ENCODE measurements around the gene MRPL24. TPM values are rescaled to one million over a fixed set of nuclear protein-coding genes. Genes with fewer than 3 reads are reported as not detected.

Gene MRPL24
- total and polyA plus RNA-seq, 2 of the 13 experiments (the other 11 are each of a cell fraction or from before 2014, with no cell fraction given), result 38.1 to 42.9 TPM

- peak; percentile 57; the same call in 1 of the 2 replicates for TF ChIP-seq ZNF20 (CRISPR knock-in tag; IDR thresholded peaks at IDR 0.05)
- peak; percentile 68; the same call in 1 of the 2 replicates for TF ChIP-seq MYC (CRISPR knock-in tag; IDR thresholded peaks at IDR 0.05; ENCODE audit: borderline replicate concordance)
- TF ChIP-seq, protein P1, sequence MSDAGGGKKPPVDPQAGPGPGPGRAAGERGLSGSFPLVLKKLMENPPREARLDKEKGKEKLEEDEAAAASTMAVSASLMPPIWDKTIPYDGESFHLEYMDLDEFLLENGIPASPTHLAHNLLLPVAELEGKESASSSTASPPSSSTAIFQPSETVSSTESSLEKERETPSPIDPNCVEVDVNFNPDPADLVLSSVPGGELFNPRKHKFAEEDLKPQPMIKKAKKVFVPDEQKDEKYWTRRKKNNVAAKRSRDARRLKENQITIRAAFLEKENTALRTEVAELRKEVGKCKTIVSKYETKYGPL (CRISPR knock-in tag; IDR thresholded peaks at IDR 0.05), result peak; percentile 89
- TF ChIP-seq ZNF333 (CRISPR knock-in tag; IDR thresholded peaks at IDR 0.05; ENCODE audit: borderline replicate concordance), result peak; percentile 16
- peak; percentile 78; the same call in 1 of the 2 replicates for TF ChIP-seq SNAI1 (CRISPR knock-in tag; IDR thresholded peaks at IDR 0.05; ENCODE audit: borderline replicate concordance)
- no peak for TF ChIP-seq RORA (CRISPR knock-in tag; IDR thresholded peaks at IDR 0.05)
- TF ChIP-seq, protein P2, sequence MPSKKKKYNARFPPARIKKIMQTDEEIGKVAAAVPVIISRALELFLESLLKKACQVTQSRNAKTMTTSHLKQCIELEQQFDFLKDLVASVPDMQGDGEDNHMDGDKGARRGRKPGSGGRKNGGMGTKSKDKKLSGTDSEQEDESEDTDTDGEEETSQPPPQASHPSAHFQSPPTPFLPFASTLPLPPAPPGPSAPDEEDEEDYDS (CRISPR knock-in tag; IDR thresholded peaks at IDR 0.05), result no peak
- TF ChIP-seq HIVEP1 (CRISPR knock-in tag; IDR thresholded peaks at IDR 0.05), result 0 out of 2 replicates have a peak, but pooled peaks have one; percentile 24
- peak; percentile 43 for TF ChIP-seq PHF8 (CRISPR knock-in tag; IDR thresholded peaks at IDR 0.05)
- TF ChIP-seq, protein P3, sequence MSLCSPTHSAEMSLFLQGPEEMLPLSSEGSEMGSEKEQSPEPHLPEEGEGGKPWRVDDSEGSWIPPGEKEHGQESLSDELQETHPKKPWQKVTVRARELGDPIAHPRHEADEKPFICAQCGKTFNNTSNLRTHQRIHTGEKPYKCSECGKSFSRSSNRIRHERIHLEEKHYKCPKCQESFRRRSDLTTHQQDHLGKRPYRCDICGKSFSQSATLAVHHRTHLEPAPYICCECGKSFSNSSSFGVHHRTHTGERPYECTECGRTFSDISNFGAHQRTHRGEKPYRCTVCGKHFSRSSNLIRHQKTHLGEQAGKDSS (CRISPR knock-in tag; IDR thresholded peaks at IDR 0.05; ENCODE audit: borderline replicate concordance, low read depth), result no peak
- TF ChIP-seq, protein P4, sequence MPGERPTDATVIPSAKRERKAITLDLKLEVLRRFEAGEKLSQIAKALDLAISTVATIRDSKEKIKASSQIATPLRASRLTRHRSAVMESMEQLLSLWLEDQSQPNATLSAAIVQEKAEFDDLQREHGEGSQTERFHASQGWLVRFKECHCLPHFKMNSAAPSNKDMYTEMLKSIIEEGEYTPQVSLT (CRISPR knock-in tag; IDR thresholded peaks at IDR 0.05; ENCODE audit: borderline replicate concordance, low read depth), result no peak
- peak; percentile 32; the same call in 1 of the 2 replicates for TF ChIP-seq TAF1 (CRISPR knock-in tag; IDR thresholded peaks at IDR 0.05)
- TF ChIP-seq AGO2 (optimal IDR thresholded peaks at IDR 0.05; ENCODE audit: low read depth, low read length), result peak; percentile 70
- TF ChIP-seq, protein P5, sequence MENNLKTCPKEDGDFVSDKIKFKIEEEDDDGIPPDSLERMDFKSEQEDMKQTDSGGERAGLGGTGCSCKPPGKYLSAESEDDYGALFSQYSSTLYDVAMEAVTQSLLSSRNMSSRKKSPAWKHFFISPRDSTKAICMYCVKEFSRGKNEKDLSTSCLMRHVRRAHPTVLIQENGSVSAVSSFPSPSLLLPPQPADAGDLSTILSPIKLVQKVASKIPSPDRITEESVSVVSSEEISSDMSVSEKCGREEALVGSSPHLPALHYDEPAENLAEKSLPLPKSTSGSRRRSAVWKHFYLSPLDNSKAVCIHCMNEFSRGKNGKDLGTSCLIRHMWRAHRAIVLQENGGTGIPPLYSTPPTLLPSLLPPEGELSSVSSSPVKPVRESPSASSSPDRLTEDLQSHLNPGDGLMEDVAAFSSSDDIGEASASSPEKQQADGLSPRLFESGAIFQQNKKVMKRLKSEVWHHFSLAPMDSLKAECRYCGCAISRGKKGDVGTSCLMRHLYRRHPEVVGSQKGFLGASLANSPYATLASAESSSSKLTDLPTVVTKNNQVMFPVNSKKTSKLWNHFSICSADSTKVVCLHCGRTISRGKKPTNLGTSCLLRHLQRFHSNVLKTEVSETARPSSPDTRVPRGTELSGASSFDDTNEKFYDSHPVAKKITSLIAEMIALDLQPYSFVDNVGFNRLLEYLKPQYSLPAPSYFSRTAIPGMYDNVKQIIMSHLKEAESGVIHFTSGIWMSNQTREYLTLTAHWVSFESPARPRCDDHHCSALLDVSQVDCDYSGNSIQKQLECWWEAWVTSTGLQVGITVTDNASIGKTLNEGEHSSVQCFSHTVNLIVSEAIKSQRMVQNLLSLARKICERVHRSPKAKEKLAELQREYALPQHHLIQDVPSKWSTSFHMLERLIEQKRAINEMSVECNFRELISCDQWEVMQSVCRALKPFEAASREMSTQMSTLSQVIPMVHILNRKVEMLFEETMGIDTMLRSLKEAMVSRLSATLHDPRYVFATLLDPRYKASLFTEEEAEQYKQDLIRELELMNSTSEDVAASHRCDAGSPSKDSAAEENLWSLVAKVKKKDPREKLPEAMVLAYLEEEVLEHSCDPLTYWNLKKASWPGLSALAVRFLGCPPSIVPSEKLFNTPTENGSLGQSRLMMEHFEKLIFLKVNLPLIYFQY (CRISPR knock-in tag; IDR thresholded peaks at IDR 0.05; ENCODE audit: borderline replicate concordance), result peak; percentile 22; the same call in 1 of the 2 replicates
- peak; percentile 67 for TF ChIP-seq CEBPG (CRISPR knock-in tag; IDR thresholded peaks at IDR 0.05)
- no peak for TF ChIP-seq ZNF251 (CRISPR knock-in tag; IDR thresholded peaks at IDR 0.05)
- 0 out of 2 replicates have a peak, but pooled peaks have one; percentile 30 for TF ChIP-seq ELF3 (CRISPR knock-in tag; IDR thresholded peaks at IDR 0.05)
- peak; percentile 18 for TF ChIP-seq HNRNPK (IDR thresholded peaks at IDR 0.05; ENCODE audit: low read depth, low read length, poor library complexity, severe bottlenecking)
- TF ChIP-seq, protein P6, sequence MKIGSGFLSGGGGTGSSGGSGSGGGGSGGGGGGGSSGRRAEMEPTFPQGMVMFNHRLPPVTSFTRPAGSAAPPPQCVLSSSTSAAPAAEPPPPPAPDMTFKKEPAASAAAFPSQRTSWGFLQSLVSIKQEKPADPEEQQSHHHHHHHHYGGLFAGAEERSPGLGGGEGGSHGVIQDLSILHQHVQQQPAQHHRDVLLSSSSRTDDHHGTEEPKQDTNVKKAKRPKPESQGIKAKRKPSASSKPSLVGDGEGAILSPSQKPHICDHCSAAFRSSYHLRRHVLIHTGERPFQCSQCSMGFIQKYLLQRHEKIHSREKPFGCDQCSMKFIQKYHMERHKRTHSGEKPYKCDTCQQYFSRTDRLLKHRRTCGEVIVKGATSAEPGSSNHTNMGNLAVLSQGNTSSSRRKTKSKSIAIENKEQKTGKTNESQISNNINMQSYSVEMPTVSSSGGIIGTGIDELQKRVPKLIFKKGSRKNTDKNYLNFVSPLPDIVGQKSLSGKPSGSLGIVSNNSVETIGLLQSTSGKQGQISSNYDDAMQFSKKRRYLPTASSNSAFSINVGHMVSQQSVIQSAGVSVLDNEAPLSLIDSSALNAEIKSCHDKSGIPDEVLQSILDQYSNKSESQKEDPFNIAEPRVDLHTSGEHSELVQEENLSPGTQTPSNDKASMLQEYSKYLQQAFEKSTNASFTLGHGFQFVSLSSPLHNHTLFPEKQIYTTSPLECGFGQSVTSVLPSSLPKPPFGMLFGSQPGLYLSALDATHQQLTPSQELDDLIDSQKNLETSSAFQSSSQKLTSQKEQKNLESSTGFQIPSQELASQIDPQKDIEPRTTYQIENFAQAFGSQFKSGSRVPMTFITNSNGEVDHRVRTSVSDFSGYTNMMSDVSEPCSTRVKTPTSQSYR (CRISPR knock-in tag; IDR thresholded peaks at IDR 0.05; ENCODE audit: borderline replicate concordance), result peak; percentile 40; the same call in 1 of the 2 replicates
These were observed 10.0 kb upstream of the MRPL24 start (continued) for GRCh38 chr1:156750711-156751450.

All from HepG2 (cell line).